LNCaP clone FGC (cell line): Measurements from ENCODE around the gene ZKSCAN3.

Source experiments
- DNase-seq: peaks from one replicate; pipeline ENCODE4 v3.0.0-alpha.2; 2011; ENCODE audit warnings: low read depth
- H3K4me3 ChIP-seq: 2 replicates; pipeline ENCODE4 v1.5.1; 2011; ENCODE audit warnings: mild to moderate bottlenecking, low read depth, low read length, control low read depth
- TF ChIP-seq, protein P1 (sequence below): IDR thresholded peaks from 2 replicates; pipeline ENCODE4 v1.5.1; 2012; ENCODE audit warnings: mild to moderate bottlenecking; ENCODE audit not compliant: control insufficient read depth, insufficient read depth; ENCODE audit errors: extremely low read depth

Gene ZKSCAN3

DNA sequence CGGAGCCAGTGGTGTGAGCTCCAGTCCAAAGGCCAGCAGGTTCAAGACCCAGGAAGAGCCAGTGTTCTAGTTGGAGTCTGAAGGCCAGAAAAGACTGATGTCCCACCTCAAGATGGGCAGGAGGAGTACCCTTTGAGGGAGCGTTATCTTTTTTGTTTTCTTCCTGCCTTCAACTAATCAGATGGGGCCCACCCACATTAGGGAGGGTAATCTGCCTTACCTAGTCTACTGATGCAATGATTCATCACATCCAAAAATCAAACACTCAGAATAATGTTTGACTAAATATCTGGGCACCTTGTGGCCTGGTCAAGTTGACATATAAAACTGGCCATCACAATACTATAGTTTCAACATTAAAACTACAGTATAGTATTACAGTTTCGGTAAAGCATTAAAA lies 19.7 kb downstream of the ZKSCAN3 start:
- DNase-seq = no peak
- no peak overlapping the region for H3K4me3 ChIP-seq
- TF ChIP-seq, protein P1, sequence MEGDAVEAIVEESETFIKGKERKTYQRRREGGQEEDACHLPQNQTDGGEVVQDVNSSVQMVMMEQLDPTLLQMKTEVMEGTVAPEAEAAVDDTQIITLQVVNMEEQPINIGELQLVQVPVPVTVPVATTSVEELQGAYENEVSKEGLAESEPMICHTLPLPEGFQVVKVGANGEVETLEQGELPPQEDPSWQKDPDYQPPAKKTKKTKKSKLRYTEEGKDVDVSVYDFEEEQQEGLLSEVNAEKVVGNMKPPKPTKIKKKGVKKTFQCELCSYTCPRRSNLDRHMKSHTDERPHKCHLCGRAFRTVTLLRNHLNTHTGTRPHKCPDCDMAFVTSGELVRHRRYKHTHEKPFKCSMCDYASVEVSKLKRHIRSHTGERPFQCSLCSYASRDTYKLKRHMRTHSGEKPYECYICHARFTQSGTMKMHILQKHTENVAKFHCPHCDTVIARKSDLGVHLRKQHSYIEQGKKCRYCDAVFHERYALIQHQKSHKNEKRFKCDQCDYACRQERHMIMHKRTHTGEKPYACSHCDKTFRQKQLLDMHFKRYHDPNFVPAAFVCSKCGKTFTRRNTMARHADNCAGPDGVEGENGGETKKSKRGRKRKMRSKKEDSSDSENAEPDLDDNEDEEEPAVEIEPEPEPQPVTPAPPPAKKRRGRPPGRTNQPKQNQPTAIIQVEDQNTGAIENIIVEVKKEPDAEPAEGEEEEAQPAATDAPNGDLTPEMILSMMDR = no peak

DNA sequence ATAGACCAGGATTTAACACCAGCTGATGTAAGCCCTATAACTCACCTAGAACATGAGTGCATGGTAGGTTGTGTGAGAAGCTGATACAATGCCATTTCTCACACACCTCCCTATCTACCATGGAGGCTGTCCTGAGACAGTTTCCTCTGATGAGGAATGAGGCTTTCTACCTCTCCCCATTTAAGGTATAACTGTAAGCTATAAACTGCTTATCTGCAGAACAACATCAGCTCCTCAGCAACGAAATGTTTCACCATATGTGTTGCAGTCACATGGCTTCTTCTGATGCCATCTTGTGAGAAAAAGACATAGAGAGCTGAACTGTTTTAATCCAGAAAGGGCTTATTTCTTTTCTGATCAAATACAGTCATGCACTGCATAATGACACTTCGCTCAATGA lies 20.7 kb downstream of the ZKSCAN3 start:
- H3K4me3 ChIP-seq = no peak overlapping the region
- TF ChIP-seq, protein P1 = no peak
- no peak for DNase-seq

DNA sequence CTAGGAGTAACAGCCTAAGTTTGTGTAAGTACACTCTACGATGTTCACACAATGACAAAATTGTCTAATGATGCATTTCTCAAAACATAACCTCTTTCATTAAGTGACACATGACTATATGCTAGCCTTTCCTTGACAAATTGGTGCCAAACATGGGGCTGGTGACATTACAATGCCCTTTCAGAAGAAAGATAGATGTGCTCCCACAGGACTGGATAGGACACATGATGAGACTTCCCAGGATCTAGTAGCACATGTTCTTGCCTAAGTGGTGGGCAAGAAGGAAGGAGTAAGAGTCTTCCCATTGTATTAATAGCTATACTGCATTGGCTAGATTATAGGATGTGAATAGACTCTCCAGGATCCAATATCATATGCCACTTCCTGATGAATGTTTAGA lies 21.5 kb downstream of the ZKSCAN3 start:
- TF ChIP-seq, protein P1 = no peak
- DNase-seq = no peak
- no peak overlapping the region for H3K4me3 ChIP-seq

GRCh38 chr6:28371706-28372451 lies 22.1 kb downstream of the ZKSCAN3 start:
- H3K4me3 ChIP-seq = no peak overlapping the region
- TF ChIP-seq, protein P1 = no peak
- DNase-seq = no peak

GRCh38 chr6:28373925-28374324 lies 24.2 kb downstream of the ZKSCAN3 start:
- TF ChIP-seq, protein P1 = no peak

GRCh38 chr6:28377879-28378278 lies 28.1 kb downstream of the ZKSCAN3 start:
- TF ChIP-seq, protein P1 = no peak
- DNase-seq = no peak
- no peak overlapping the region for H3K4me3 ChIP-seq

More at GRCh38 chr6:28373925-28374324, 24.2 kb downstream of the ZKSCAN3 start:
- no peak overlapping the region for H3K4me3 ChIP-seq
- DNase-seq = no peak

DNA sequence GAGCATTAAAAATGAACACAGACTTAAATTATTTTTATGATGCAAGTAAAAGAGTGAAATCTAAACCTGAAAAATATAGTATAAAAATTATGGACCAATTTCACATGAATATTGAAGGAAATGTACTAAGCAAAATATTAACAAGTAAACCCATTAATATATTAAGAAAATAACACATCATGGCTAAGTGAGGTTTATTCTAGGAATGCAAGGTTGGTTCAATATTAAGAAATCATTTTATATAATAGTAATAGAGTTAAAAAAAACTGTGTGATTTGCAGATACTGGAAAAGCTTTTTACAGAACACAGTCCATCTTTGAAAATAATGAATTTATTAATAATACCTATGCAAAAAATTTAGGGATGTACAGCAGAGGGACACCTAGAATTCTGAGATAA lies 28.9 kb downstream of the ZKSCAN3 start:
- no peak for DNase-seq
- no peak overlapping the region for H3K4me3 ChIP-seq
- TF ChIP-seq, protein P1 = no peak
